Liver (tissue), 3 donors: ENCODE results near the gene PCGF2.

Experiments
- EGR1 ChIP-seq, 2 donors: IDR thresholded peaks; 2 replicates each; pipeline ENCODE4 v1.6.1; 2016 to 2018; ENCODE audit warnings: antibody characterized with exemption in 2 of 2, low read depth in 2 of 2
- FOXA1 ChIP-seq: IDR thresholded peaks from 2 replicates; pipeline ENCODE4 v1.6.1; 2016; ENCODE audit warnings: antibody characterized with exemption
- GABPA ChIP-seq, 2 donors: IDR thresholded peaks in 1 of 2; conservative IDR thresholded peaks in 1 of 2; 2 replicates each; pipeline ENCODE4 v1.6.1; 2016; ENCODE audit warnings: antibody characterized with exemption in 2 of 2, mild to moderate bottlenecking in 1 of 2, moderate library complexity in 1 of 2
- RAD21 ChIP-seq, 2 donors: IDR thresholded peaks; 2 replicates each; pipeline ENCODE4 v1.6.1; 2016; ENCODE audit warnings: antibody characterized with exemption in 2 of 2, mild to moderate bottlenecking in 2 of 2
- SP1 ChIP-seq: IDR thresholded peaks from 2 replicates; pipeline ENCODE4 v1.6.1; 2018; ENCODE audit warnings: antibody characterized with exemption, mild to moderate bottlenecking
- TAF1 ChIP-seq: conservative IDR thresholded peaks from 2 replicates; pipeline ENCODE4 v1.6.1; 2016; ENCODE audit warnings: antibody characterized with exemption, mild to moderate bottlenecking
- YY1 ChIP-seq: IDR thresholded peaks from 2 replicates; pipeline ENCODE4 v1.6.1; 2016; ENCODE audit warnings: antibody characterized with exemption, mild to moderate bottlenecking
- TF ChIP-seq, protein P1 (sequence below): fragments of 150-350 bp; IDR thresholded peaks from 2 replicates; pipeline ENCODE4 v1.5.1; 2017; ENCODE audit warnings: improper control_type of control experiment, low read depth, low read length; ENCODE audit not compliant: missing input control
- TF ChIP-seq, protein P2 (sequence below): IDR thresholded peaks from 2 replicates; pipeline ENCODE4 v1.6.1; 2016; ENCODE audit warnings: antibody characterized with exemption
- TF ChIP-seq, protein P3 (sequence below): IDR thresholded peaks from 2 replicates; pipeline ENCODE4 v1.6.1; 2016; ENCODE audit warnings: antibody characterized with exemption
- TF ChIP-seq, protein P4 (sequence below): IDR thresholded peaks from 2 replicates; pipeline ENCODE4 v1.6.1; 2016; ENCODE audit warnings: antibody characterized with exemption
- TF ChIP-seq, protein P5 (sequence below): IDR thresholded peaks from 2 replicates; pipeline ENCODE4 v1.6.1; 2016; ENCODE audit warnings: antibody characterized with exemption, mild to moderate bottlenecking
- donor health status: healthy.
- donor health status: healthy.

DNA sequence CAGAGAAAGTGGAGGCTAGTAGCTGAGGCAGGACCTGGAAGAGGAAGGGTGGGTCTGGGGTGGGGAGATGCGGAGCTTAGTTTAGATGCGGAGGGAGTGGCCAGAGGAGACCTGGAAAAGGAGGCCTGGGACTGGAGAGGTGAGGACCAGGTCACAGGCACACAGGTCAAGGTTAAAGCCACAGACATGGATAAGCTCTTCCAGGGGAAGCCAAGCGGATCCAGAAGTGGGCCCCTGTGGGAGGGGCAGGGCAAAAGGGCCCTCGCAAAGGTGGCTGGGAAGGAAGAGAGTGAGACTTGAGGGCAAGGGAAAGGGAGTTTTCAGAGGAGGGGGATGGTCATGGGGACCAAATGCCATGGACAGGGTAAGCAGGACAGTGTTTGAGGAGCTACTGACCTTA, 57.0 kb downstream of the PCGF2 start:
- no peak for TF ChIP-seq GABPA (IDR thresholded peaks at IDR 0.05 in 1 of 2, conservative IDR thresholded peaks at IDR 0.05 in 1 of 2)
- no peak for TF ChIP-seq YY1
- no peak for TF ChIP-seq SP1
- TF ChIP-seq, protein P1, sequence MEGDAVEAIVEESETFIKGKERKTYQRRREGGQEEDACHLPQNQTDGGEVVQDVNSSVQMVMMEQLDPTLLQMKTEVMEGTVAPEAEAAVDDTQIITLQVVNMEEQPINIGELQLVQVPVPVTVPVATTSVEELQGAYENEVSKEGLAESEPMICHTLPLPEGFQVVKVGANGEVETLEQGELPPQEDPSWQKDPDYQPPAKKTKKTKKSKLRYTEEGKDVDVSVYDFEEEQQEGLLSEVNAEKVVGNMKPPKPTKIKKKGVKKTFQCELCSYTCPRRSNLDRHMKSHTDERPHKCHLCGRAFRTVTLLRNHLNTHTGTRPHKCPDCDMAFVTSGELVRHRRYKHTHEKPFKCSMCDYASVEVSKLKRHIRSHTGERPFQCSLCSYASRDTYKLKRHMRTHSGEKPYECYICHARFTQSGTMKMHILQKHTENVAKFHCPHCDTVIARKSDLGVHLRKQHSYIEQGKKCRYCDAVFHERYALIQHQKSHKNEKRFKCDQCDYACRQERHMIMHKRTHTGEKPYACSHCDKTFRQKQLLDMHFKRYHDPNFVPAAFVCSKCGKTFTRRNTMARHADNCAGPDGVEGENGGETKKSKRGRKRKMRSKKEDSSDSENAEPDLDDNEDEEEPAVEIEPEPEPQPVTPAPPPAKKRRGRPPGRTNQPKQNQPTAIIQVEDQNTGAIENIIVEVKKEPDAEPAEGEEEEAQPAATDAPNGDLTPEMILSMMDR = no peak
- no peak for TF ChIP-seq RAD21 (IDR thresholded peaks at IDR 0.05)
- TF ChIP-seq, protein P2, sequence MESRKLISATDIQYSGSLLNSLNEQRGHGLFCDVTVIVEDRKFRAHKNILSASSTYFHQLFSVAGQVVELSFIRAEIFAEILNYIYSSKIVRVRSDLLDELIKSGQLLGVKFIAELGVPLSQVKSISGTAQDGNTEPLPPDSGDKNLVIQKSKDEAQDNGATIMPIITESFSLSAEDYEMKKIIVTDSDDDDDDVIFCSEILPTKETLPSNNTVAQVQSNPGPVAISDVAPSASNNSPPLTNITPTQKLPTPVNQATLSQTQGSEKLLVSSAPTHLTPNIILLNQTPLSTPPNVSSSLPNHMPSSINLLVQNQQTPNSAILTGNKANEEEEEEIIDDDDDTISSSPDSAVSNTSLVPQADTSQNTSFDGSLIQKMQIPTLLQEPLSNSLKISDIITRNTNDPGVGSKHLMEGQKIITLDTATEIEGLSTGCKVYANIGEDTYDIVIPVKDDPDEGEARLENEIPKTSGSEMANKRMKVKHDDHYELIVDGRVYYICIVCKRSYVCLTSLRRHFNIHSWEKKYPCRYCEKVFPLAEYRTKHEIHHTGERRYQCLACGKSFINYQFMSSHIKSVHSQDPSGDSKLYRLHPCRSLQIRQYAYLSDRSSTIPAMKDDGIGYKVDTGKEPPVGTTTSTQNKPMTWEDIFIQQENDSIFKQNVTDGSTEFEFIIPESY = no peak
- TF ChIP-seq, protein P3, sequence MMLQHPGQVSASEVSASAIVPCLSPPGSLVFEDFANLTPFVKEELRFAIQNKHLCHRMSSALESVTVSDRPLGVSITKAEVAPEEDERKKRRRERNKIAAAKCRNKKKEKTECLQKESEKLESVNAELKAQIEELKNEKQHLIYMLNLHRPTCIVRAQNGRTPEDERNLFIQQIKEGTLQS = no peak
- TF ChIP-seq, protein P4, sequence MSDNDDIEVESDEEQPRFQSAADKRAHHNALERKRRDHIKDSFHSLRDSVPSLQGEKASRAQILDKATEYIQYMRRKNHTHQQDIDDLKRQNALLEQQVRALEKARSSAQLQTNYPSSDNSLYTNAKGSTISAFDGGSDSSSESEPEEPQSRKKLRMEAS = no peak
- TF ChIP-seq TAF1 = no peak
- no peak for TF ChIP-seq FOXA1
- TF ChIP-seq, protein P5, sequence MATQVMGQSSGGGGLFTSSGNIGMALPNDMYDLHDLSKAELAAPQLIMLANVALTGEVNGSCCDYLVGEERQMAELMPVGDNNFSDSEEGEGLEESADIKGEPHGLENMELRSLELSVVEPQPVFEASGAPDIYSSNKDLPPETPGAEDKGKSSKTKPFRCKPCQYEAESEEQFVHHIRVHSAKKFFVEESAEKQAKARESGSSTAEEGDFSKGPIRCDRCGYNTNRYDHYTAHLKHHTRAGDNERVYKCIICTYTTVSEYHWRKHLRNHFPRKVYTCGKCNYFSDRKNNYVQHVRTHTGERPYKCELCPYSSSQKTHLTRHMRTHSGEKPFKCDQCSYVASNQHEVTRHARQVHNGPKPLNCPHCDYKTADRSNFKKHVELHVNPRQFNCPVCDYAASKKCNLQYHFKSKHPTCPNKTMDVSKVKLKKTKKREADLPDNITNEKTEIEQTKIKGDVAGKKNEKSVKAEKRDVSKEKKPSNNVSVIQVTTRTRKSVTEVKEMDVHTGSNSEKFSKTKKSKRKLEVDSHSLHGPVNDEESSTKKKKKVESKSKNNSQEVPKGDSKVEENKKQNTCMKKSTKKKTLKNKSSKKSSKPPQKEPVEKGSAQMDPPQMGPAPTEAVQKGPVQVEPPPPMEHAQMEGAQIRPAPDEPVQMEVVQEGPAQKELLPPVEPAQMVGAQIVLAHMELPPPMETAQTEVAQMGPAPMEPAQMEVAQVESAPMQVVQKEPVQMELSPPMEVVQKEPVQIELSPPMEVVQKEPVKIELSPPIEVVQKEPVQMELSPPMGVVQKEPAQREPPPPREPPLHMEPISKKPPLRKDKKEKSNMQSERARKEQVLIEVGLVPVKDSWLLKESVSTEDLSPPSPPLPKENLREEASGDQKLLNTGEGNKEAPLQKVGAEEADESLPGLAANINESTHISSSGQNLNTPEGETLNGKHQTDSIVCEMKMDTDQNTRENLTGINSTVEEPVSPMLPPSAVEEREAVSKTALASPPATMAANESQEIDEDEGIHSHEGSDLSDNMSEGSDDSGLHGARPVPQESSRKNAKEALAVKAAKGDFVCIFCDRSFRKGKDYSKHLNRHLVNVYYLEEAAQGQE = no peak
- TF ChIP-seq EGR1 (IDR thresholded peaks at IDR 0.05; ENCODE audit: low read depth in 2 of 2) = no peak
